ENCODE data around the gene TTC16.

DNA sequence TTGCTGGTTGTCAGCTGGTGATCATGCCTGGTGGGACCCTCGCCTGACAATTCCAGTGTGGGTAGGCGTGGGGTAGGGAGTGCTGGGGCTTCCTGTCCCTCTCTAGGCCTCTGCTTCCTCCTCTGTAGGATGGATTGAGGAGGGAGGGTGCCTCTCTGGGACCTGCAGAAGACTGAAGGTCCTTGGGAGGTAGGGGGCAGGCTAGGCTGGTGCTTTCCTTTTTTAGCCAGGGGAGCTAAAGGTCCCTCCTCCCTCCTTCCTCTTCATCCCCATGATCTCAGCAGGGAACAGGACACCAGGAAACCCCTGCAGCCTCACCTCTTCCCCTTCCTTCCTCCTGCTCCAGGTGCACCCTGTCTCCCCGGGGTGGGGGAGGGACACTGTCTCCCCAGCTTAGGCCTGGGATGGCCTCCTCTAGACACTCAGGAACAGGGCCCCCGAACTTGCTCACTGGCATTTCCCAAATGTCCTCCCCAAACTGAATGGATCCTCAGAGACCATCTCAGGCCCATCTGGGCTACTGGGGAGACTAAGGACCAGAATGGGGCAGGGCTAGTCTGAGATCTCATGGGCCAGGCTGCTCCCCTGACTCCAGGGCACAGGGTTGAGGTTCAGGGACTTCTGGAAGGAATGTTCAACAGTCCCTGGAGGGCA, 54.2 kb downstream of the TTC16 start:
- TF ChIP-seq, protein P1, sequence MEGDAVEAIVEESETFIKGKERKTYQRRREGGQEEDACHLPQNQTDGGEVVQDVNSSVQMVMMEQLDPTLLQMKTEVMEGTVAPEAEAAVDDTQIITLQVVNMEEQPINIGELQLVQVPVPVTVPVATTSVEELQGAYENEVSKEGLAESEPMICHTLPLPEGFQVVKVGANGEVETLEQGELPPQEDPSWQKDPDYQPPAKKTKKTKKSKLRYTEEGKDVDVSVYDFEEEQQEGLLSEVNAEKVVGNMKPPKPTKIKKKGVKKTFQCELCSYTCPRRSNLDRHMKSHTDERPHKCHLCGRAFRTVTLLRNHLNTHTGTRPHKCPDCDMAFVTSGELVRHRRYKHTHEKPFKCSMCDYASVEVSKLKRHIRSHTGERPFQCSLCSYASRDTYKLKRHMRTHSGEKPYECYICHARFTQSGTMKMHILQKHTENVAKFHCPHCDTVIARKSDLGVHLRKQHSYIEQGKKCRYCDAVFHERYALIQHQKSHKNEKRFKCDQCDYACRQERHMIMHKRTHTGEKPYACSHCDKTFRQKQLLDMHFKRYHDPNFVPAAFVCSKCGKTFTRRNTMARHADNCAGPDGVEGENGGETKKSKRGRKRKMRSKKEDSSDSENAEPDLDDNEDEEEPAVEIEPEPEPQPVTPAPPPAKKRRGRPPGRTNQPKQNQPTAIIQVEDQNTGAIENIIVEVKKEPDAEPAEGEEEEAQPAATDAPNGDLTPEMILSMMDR (IDR thresholded peaks at IDR 0.05; ENCODE audit: low read depth, low read length), result no peak
- TF ChIP-seq MYC (IDR thresholded peaks at IDR 0.05; ENCODE audit: low read depth, low read length) (no peak), POLR2A (IDR thresholded peaks at IDR 0.05; ENCODE audit: extremely low read depth, insufficient read length) (no peak)

All from NB4 (cell line).